ENCODE data around the gene RASAL2.

- TF ChIP-seq POLR2A (IDR thresholded peaks at IDR 0.05) (no peak), CTCF (IDR thresholded peaks at IDR 0.05 in 8 of 11, conservative IDR thresholded peaks at IDR 0.05 in 3 of 11) (no peak)
Measured at GRCh38 chr1:178275553-178275952, 181.6 kb downstream of the RASAL2 start.

All from spleen (tissue), 7 donors.